K562 (cell line): ENCODE measurements around the gene CLIC3. TPM values are rescaled to one million over a fixed set of nuclear protein-coding genes. Genes with fewer than 3 reads are reported as not detected.

Source experiments
- ELF4 ChIP-seq: fragments of 450-650 bp; formaldehyde crosslinking; IDR thresholded peaks from 2 replicates; pipeline ENCODE4 v1.4.0; 2022; ENCODE audit warnings: missing genetic modification characterization
- HLTF ChIP-seq: fragments of 450-650 bp; IDR thresholded peaks from 2 replicates; pipeline ENCODE4 v1.6.1; 2016
- MCM7 ChIP-seq, 2 experiments: fragments of 450-650 bp; IDR thresholded peaks; 2 replicates each; pipeline ENCODE4 v1.6.1; 2016 to 2018
- OTX1 ChIP-seq: fragments of 450-650 bp; formaldehyde crosslinking; IDR thresholded peaks from 2 replicates; pipeline ENCODE4 v1.4.0; 2022; ENCODE audit warnings: mild to moderate bottlenecking
- PHB ChIP-seq: fragments of 250-450 bp; sonication (Bioruptor Pico); IDR thresholded peaks from 2 replicates; pipeline ENCODE4 v1.5.0; 2021
- POLR2B ChIP-seq: fragments of 450-650 bp; IDR thresholded peaks from 2 replicates; pipeline ENCODE4 v1.6.1; 2018; ENCODE audit warnings: low read depth; ENCODE audit not compliant: partially characterized antibody
- SRSF1 ChIP-seq: fragments of 200-400 bp; formaldehyde crosslinking; IDR thresholded peaks from 2 replicates; pipeline ENCODE4 v1.6.1; 2017; ENCODE audit warnings: mild to moderate bottlenecking, low read depth, low read length, moderate library complexity
- TCF7L2 ChIP-seq: fragments of 150-350 bp; IDR thresholded peaks from 2 replicates; pipeline ENCODE4 v1.6.1; 2016; ENCODE audit warnings: low read depth, mild to moderate bottlenecking, low read length, moderate library complexity
- ZC3H8 ChIP-seq: fragments of 450-650 bp; IDR thresholded peaks from 2 replicates; pipeline ENCODE4 v1.6.1; 2017
- polyA plus RNA-seq, 8 experiments: library from polyadenylated mRNA; depleted of rRNA in 4 of 8; stranded (reverse) in 5 of 8; unstranded in 3 of 8; fragments of >200 nt; fragmentation: Nextera tagmentation in 2 of 8; fragmentation: Illumina TruSeq in 1 of 8; extraction: Ambion mirVana in 2 of 8; extraction: Trizol in 1 of 8; gene quantifications; 2 replicates each; pipeline versions ENCODE4 v1.2.1 to v1.2.3, GENCODE V29; 2011 to 2014; ENCODE audit warnings: inconsistent platforms in 1 of 8, missing spikeins in 1 of 8
- total RNA-seq, 7 experiments: library from RNA; depleted of rRNA in 6 of 7; stranded (reverse); fragments of >200 nt in 6 of 7; fragmentation: Illumina TruSeq in 2 of 7; extraction: Trizol in 2 of 7; gene quantifications; 2 replicates each; pipeline versions ENCODE4 v1.2.1 to v1.2.3, GENCODE V29; 2011 to 2021; ENCODE audit warnings: low replicate concordance in 1 of 7
- TF ChIP-seq, protein P1 (sequence below): fragments of 450-650 bp; formaldehyde crosslinking; IDR thresholded peaks from 2 replicates; pipeline ENCODE4 v1.4.0; 2022; ENCODE audit warnings: missing genetic modification characterization
- TF ChIP-seq, protein P2 (sequence below): IDR thresholded peaks from 2 replicates; pipeline ENCODE4 v1.6.1; 2016; ENCODE audit warnings: missing genetic modification characterization, missing compliant biosample characterization
- TF ChIP-seq, protein P3 (sequence below): fragments of 450-650 bp; IDR thresholded peaks from 2 replicates; pipeline ENCODE4 v1.6.1; 2016; ENCODE audit warnings: low read depth, mild to moderate bottlenecking, moderate library complexity

CLIC3 gene
- total and polyA plus RNA-seq, 9 of the 15 experiments (the other 6 are each of a cell fraction or from before 2014, with no cell fraction given): 0.27 to 0.29 TPM; not detected in 7

DNA sequence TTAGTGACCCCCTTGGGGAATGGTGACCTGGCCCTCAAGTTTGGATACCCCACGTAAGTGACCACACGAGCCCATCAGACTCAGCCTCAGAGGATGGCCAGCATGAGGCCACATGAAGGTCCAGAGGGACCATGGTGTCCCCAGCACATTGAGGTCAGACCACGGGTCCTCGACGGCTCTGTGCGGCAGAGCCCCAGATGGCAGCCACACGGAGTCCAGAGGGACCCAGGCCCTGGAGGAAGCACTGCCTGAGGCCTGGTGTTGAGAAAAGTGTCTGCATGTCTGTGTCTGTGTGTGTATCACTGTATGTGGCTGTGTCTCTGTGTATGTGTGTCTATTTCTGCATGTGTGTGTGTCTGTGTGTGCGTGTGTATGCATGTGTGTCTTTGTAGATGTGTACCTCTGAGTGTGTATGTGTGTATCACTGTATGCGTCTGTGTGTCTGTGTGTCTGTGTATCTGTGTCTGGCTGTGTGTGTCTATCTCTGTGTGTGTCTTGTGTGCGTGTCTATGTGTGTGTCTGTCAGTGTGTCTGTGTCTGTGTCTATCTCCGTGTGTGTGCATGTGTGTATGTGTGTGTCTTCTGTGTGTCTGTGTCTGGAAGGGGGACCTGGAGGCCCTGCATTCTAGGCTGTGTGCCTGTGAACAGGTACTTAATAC lies 12.6 kb downstream of the CLIC3 start (continued):
- TF ChIP-seq HLTF: 0 out of 2 replicates have a peak, but pooled peaks have one; percentile 35
- peak; percentile 54; the same call in 1 of the 2 replicates for TF ChIP-seq OTX1 (CRISPR knock-in tag)
- no peak for TF ChIP-seq ZC3H8
- TF ChIP-seq ELF4 (CRISPR knock-in tag): peak; percentile 76
- no peak for TF ChIP-seq TCF7L2
- TF ChIP-seq SRSF1: no peak
- TF ChIP-seq MCM7 (IDR thresholded peaks at IDR 0.05): peak in 1 of 2 experiments; percentile 89; a peak in 1 of 4 replicates
- TF ChIP-seq, protein P1, sequence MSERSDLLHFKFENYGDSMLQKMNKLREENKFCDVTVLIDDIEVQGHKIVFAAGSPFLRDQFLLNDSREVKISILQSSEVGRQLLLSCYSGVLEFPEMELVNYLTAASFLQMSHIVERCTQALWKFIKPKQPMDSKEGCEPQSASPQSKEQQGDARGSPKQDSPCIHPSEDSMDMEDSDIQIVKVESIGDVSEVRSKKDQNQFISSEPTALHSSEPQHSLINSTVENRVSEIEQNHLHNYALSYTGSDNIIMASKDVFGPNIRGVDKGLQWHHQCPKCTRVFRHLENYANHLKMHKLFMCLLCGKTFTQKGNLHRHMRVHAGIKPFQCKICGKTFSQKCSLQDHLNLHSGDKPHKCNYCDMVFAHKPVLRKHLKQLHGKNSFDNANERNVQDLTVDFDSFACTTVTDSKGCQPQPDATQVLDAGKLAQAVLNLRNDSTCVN: peak; percentile 85; the same call in 1 of the 2 replicates
- TF ChIP-seq POLR2B: peak; percentile 36
- TF ChIP-seq, protein P2, sequence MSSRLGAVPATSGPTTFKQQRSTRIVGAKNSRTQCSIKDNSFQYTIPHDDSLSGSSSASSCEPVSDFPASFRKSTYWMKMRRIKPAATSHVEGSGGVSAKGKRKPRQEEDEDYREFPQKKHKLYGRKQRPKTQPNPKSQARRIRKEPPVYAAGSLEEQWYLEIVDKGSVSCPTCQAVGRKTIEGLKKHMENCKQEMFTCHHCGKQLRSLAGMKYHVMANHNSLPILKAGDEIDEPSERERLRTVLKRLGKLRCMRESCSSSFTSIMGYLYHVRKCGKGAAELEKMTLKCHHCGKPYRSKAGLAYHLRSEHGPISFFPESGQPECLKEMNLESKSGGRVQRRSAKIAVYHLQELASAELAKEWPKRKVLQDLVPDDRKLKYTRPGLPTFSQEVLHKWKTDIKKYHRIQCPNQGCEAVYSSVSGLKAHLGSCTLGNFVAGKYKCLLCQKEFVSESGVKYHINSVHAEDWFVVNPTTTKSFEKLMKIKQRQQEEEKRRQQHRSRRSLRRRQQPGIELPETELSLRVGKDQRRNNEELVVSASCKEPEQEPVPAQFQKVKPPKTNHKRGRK (tag): no peak
- TF ChIP-seq, protein P3, sequence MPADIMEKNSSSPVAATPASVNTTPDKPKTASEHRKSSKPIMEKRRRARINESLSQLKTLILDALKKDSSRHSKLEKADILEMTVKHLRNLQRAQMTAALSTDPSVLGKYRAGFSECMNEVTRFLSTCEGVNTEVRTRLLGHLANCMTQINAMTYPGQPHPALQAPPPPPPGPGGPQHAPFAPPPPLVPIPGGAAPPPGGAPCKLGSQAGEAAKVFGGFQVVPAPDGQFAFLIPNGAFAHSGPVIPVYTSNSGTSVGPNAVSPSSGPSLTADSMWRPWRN: no peak
- TF ChIP-seq PHB: no peak
- TF ChIP-seq, all 486 proteins: peak for 8
